Epidermal melanocyte (primary cell): ENCODE data around the gene KRT27.
A peak's percentile ranks its signal among the peaks of the same experiment; 100 is the strongest.

Experiments
- DNase-seq: peaks from one replicate; pipeline ENCODE4 v3.0.0; 2011; ENCODE audit warnings: low spot score; ENCODE audit not compliant: insufficient read length

Gene KRT27

DNA sequence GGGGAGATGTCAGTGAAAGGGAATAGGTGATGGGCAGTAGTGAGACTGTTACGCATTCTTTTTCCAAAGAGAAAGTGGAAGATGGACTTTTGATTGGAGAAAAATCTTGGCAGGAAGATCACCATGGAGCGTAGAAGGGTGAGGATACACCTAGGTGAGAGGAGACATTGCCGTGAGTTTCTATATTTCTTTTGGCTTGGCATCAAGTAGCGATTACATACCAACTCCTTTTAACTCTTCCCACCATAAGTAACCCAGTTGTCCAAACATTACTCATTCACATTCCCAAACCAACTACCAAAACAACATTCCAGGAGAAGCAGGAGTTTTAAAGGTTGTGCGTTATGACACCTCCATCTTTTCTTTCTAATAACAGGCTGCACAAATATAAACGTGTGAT is 28.1 kb upstream of the KRT27 start:
- DNase-seq, result no peak

DNA sequence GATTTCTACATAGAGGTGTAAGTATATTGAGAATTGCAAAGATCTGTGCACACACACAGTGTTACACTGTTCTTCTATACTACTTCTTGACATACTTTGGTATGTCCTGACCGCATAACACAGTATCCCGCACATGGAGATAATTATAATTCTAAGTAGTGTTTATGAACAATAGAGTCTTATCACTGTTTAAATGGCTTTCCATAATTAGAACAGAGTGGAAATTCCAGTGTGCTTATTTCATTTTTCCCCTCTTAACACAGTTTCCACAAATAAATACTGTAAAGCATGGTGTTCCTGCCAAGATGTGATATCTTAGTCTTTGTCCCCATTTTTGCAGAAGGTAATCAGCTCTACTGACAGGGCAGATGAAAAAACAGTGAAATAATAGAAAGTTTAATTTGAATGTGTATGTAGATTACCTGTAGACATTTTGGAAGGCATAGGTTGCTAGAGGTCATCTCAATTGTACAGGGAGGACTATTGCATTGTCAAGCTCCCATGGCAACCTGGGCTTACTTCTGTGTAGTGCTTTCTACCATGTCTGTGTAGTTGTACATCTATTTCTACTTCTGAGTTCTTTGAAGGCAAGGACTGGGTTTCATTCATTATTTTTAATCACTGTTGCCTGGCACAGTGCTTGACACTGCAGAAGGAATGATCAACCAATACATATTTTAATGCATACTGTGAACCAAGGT is 27.5 kb upstream of the KRT27 start:
- DNase-seq, result no peak

DNA sequence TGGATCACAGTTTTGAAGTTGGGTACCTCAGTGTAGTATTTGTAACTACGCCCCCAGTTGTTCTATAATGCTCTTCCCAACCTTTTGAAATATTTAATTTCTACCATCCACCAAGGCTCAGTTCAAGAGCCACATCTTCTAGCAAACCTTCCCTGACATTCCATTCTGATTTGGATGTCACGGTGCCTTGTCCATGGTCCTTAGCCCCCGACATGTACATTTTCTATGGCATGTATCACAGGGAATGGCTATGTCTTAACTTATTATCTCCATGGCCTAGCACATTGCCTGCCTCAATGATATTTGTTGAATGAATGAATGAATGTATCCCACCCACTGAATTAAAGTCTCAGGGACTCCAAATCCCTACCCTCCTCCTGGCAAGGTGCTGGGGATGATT is 23.8 kb upstream of the KRT27 start:
- no peak for DNase-seq

DNA sequence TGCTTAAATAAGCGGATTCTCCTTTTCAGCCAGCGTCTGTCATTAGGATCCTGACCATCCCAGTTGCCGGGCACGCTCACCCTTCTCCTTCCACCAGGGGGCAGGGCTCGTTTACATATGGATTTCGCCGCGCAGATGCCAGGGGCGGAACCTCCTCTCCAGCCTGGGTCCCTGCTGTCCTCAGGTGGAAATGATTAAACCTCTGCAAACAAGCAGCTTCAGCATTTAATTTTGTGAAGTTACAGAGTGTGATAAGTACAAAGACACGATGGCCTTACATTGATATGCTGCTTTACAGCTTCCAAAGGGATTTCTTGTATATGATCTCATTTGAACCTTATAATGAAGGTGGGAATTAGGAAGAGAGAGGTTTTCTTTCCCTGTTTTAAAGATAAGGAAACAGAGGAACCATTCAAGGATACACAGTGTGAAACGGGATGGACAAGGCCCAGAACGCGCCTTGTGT is 21.3 kb upstream of the KRT27 start:
- peak; percentile 76 for DNase-seq

DNA sequence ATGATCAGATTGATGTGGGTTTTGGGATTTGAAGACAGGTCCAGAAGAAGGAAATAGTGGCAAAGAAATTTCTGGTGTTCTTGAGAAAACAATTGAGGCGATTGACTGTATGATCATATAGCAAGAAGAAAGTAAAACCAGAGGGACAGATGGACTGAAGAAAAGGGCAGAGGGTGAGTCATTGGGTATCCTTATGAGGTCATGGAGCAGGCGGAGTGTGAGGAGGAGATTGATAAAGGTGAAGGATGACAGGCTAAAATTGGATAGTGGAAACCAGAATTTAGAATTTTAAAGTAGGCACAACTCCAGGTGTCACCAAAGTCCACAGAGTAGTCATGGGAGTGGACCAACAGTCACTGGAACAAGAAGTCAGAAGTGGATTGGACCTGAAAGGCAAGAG is 18.8 kb upstream of the KRT27 start:
- no peak for DNase-seq

DNA sequence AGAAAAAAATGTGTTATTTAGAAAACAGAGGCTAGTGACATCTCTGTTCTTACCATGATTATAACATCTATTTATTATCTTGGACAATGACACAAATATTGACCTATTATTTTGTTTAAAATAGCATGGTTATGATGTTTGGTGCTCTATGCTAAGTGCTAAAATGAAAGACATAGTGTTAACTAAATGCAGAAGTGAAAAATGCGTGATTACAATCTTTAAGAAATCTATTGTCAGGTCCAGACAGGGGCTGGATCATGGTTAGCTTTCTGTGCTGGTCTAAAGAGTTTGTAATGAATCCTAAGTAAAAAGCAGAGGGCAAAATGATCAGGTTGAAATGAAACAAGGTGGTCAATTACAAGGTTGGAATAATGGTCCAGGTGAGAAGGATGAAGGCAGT is 18.0 kb upstream of the KRT27 start:
- DNase-seq, result no peak

DNA sequence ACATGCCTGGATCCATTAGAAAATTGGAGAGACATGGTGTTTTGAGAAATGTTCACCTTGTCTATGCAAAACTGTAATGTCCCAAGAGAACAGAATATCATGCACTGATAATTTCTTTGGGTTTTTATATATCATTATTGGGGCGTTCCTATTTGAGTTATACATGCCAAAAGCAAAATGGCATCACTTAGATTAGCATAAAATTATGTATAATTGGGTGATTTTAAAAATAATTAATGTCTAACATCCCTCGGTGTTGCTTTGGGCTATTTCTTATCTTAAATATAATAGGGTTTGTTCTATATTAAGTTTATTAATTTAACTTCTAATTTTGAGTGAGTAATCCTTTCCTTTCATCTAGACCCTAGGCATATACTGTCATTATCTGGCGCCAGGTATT is 17.5 kb upstream of the KRT27 start, which contains the start of gene KRT28:
KRT28 (minus strand) TSS at position 101 of the 400 bp plus-strand sequence; CDS start at position 35, 66 bp downstream.
- DNase-seq, result no peak

DNA sequence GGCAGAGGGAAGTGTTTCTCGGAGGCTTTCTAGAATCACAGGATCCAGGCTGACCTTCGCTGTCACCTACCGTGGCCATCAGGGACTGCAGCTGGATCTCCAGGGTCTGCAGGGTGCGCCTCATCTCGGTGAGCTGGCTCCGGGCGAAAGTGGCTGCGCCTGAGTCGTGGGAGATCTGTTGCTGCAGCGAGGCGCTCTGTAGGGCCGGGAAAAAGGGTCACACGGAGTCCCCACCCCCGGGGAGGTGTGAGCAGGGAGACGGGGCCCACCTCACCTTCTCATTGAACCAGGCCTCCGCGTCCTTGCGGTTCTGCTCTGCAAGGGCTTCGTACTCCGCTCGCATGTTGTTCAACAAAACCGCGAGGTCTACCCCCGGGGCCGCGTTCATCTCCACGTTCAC is 14.5 kb upstream of the KRT27 start:
- no peak for DNase-seq

DNA sequence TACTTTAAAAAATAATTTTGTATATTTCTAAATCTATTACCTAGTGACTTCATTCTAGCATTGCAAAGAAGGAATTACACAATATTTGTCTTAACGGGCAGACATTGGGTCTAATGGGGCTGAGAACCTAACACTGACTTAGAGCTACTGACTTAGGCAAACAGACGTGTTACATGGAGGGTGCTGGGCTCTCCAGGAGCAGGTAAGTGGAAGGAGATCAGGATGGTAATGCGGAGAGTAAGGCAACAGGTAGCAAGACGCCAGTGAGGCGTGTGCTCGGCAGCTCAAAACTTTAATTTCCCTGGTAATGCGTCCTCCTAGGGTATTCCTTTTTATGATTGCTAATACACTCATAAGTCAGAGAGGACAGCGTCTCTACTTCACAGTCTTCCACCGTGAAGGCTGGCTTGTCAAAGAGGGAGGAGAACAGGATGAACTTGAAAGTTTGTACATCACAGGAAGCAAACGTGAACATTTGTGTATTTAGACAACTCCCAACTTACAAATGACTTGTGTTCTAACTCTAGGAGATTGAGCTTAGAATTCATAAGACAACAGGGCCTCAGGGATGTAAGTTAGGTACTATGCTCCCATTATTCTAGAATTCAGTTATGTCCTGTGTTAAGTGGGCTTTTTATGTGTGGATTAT is 12.8 kb upstream of the KRT27 start:
- no peak for DNase-seq

DNA sequence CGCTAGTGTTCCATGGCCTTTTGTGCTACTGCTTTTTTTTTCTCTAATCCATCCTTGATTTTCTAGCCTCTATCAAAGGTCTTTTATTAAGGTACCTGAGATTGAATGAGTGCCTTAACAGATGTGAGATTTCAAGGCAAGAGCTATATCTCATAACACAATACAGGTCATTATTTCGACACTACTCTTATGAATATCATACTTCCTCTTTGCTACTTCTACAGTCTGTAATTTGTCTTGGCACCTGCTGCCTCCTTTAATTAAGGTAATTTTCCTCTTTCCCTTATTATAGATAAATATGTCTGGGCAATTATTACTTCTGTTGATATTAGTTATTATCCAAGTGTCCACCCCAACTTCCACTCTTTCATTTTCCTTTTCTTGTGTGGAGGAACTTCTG is 12.1 kb upstream of the KRT27 start:
- DNase-seq, result no peak

DNA sequence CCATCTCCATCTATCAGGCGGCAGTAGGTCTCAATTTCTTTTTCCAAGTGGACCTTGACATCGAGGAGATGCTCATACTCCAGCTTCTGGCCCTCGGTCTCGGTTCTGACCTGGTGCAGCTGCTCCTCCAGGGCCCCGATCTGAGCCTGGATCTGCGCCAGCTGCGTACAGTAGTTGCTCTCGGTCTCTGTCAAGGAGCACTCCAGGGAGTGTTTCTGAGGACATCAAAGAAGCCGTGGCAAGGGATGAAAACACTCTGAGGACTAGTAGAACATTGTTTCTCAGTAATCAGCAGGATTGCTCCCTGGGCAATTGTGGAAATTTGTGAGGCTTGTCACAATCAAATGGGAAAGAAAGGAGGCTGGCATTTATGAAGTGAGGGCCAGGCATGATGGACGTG is 11.5 kb upstream of the KRT27 start:
- no peak for DNase-seq

DNA sequence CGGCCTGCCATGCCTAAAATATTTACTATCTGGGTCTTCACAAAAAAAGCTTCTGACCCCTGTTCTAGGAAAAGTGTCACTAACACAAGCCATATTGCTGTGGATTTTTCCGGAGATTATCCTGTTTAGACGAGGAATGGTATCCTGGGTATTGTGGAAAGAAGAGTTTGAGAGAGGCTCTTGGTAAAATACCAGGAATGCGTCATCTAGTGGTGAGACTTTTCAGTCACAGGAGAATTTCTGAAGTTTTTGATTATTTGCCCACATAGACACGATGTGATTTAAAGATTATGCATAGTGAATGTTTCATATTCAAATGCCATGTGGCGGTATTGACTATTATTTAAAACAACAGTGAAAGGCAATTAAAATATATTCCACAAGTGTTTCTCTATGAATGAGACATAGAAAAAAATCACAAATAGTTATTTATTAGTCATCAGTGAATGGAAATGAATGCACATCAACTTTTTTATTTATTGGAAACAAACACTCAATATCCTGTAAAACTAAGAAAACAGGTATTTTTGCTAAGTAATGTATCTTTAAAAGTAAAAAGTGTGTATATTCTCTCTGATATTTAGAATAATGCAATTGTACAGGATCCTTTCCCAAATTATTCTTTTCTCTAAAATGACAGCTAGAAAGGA is 9.6 kb upstream of the KRT27 start:
- DNase-seq, result no peak

DNA sequence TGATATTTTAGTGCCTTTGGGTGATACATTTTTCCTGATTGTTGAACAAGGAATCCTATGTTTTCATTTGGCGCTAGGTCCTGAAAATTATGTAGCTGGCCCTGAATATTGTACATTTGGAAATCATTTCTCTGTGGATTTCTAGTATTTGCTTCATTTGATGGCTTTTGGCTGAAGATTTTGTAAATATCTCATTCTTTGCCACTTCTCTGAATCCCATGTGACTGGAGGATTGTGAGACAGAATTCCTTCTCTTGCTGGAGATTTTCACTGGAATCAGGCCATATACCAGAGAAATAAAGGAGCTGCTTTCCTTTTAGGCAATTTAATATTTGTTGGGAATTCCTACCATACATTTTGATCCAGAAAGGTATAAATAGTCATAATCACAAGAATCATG is 8.8 kb upstream of the KRT27 start:
- no peak for DNase-seq

DNA sequence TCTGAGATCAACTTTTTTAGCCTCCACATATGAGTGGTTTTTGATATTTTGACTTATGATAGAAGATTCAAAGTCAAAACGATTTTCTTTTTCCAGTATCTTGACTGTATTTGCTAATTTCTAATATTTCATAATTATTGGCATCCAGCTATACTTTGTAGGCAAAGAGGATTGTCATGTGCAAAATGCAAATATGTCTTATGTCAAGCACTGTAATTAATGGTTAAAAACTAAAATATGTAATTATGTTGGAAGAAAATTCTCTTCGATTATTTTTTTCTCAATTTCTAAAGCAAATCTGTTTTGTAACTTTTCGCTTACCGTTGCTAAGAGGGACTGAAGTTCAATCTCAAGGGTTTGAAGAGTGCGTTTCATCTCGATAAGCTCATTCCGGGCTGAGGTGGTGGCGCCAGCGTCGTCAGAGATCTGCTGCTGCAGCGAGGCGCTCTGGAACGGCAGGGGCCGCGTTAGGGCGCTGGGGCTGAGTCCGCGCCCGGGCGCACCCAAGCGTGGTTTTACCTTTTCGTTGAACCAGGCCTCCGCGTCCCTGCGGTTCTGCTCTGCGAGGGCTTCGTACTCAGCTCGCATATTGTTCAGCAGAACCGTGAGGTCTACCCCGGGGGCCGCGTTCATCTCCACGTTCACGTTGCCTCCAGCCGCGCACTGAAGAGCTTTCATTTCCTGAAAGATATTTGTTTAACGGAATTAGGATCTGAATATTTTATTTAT is 3.0 kb downstream of the KRT27 start:
- DNase-seq, result no peak

DNA sequence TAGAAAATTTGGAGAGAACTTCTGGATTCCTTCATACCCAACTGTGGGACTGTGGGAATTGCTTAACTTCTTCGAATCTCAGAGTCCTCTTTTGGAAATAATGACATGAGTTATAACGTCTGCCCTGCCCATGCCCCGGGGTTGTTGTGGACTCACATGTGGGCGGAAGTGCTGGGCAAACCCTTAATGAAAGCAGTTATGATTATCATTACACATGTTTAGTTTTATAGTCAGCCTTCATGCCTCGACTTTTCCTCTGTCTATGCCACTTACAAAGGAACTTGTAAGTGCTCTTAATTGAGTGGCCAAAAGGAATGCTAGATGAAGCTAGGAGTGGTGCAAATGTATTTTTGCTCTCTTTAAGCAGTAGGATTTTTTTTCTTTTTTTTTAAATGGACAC is 3.9 kb downstream of the KRT27 start:
- peak; percentile 26 for DNase-seq

DNA sequence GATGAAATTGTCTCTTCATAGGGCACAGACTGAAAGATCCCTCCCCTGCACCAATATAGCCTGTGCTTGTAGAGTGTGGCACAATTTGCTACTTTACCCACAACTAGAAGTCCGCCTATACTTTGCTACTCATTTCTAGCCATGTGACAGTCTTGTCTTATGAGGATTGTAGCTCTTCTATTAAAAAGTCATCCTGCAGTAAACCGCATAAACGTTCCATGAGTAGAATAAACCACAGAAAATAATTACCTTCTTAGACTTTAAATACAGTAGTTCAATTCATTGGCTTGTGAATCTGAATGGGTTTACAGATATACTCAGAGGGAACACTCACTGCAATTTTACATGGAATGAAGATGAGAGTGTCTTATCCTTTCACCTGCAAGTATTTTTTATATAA is 4.4 kb downstream of the KRT27 start:
- DNase-seq, result peak; percentile 37

DNA sequence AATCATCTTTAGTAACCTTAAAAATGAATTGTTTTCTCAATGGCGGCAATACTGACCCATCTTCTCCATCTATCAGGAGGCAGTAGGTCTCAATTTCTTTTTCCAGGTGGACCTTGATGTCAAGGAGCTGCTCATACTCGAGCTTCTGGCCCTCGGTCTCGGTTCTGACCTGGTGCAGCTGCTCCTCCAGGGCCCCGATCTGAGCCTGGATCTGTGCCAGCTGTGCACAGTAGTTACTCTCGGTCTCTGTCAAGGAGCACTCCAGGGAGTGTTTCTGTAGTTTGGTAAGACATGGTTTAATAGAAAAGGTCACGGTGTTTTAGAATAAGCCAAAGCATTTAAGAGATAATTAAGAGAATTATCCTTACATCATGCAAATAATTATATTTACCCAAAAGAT is 4.9 kb downstream of the KRT27 start:
- DNase-seq, result no peak

DNA sequence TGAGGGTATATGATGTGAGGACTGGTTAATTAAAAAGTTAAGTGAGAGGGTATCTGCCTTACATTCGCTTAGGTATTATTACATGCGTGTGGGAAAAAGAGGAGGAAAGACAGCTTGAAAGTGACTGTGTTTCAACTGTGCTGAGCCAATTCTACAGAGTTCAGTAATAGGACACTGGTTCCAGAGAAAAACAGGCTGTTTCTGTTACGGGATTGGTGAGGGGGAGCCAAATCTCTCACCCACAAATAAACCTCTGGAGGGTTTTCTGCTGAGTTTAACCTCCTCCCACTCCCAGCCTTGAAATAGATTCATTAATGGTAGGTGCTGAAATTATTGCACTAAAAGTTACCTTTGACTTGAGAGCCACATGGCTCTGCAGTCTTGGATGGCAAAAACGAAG is 6.4 kb downstream of the KRT27 start:
- DNase-seq, result no peak

DNA sequence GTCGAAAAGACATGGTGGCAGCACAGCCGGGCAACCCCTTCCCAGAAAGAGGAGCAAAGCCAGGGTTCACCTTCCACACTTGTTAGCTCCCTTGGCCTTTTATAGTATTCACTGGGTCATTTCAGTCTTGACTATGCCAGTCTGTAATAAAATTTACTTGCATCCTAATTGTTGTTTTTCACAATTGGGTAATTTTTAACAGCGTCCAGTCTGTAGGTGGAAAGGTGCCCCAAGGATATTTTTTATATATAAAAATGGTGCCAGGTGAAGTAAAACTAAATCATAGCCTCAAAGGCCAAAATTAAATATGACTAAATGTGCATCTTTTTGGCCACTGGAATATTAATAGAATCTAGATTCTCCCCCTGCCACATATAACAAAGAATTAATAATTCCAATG is 10.2 kb downstream of the KRT27 start, which contains the start of gene KRT26:
KRT26 (minus strand) TSS at position 101 of the 400 bp plus-strand sequence; CDS start at position 13, 88 bp downstream.
- no peak for DNase-seq

DNA sequence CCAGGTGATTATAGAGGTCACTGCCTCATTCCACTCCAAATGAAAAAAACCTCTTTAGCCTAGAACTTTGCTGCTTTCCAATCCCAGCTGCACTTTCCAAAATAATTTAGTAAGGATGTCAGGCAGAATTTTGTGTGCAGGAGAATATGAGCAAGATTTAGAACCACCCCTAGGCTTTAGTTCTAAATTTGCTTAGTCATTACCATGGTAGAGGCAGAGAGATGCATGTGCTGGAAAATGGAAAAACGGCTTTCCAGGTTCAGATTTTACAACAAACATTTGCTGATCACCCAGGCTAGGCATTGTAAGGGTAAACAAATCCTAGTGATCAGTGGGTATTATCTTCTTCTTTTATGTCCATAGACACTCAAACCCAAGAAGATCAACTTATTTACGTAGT is 16.7 kb downstream of the KRT27 start:
- DNase-seq, result no peak

DNA sequence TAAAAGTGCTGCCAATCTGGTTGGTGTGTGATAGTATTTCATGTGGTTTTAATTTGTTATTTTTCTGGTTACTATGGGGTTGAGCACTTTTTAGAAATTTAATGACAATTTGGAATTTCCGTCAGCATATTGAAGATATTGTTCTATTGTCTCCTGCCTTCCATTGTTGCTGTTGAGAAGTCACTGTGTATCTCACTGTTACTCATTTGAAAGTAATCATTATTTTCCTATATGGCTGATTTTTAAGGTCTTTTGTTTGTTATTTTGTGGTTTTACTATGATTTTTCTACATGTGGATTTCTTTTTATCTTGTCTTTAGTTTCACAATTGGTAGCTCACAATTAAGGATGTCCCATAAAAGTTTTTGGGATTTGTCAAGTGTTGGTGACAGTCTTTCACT is 18.6 kb downstream of the KRT27 start:
- DNase-seq, result no peak
